Testis (tissue), 2 donors: ENCODE measurements around the gene C12orf57.

Source experiments
- POLR2A ChIP-seq: fragments of 450-650 bp; IDR thresholded peaks from one replicate; pipeline ENCODE4 v1.6.1; 2017; ENCODE audit warnings: antibody characterized with exemption, mild to moderate bottlenecking, moderate library complexity
- TF ChIP-seq, protein P1 (sequence below), 3 experiments: fragments of 450-650 bp in 2 of 3; fragments of 200-600 bp in 1 of 3; sonication (generic) in 1 of 3; IDR thresholded peaks; one replicate each; pipeline ENCODE4 v1.5.1; 2016 to 2019; ENCODE audit warnings: antibody characterized with exemption in 3 of 3, mild to moderate bottlenecking in 2 of 3, moderate library complexity in 1 of 3

DNA sequence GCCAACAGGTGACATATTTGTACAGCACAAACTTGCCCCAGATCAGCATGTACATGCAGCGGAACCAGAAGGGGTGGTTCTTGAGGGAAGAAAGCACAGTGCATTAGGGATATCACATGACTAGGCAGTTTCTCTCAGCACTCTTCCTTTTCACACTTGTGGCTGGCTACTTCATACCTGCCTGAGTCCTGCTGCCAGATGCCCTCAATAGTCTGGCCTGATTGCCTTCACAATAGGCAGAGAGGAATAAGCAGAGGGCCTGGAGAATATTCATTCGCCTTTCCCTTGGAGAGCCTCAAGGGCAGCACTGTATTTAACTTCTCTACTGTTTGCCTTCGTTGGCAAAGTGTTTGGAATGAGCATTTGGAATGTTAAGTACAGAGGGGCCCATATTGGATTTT, 34.8 kb downstream of the C12orf57 start:
- TF ChIP-seq, protein P1, sequence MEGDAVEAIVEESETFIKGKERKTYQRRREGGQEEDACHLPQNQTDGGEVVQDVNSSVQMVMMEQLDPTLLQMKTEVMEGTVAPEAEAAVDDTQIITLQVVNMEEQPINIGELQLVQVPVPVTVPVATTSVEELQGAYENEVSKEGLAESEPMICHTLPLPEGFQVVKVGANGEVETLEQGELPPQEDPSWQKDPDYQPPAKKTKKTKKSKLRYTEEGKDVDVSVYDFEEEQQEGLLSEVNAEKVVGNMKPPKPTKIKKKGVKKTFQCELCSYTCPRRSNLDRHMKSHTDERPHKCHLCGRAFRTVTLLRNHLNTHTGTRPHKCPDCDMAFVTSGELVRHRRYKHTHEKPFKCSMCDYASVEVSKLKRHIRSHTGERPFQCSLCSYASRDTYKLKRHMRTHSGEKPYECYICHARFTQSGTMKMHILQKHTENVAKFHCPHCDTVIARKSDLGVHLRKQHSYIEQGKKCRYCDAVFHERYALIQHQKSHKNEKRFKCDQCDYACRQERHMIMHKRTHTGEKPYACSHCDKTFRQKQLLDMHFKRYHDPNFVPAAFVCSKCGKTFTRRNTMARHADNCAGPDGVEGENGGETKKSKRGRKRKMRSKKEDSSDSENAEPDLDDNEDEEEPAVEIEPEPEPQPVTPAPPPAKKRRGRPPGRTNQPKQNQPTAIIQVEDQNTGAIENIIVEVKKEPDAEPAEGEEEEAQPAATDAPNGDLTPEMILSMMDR (IDR thresholded peaks at IDR 0.05) = no peak
- no peak for TF ChIP-seq POLR2A
